ENCODE data around the gene GALNT6. TPM values are rescaled to one million over a fixed set of nuclear protein-coding genes. Genes with fewer than 3 reads are reported as not detected.

Gene GALNT6
- total RNA-seq, 6 experiments from 2014 or later: 0.55 to 3.3 (median 1.3) TPM

DNA sequence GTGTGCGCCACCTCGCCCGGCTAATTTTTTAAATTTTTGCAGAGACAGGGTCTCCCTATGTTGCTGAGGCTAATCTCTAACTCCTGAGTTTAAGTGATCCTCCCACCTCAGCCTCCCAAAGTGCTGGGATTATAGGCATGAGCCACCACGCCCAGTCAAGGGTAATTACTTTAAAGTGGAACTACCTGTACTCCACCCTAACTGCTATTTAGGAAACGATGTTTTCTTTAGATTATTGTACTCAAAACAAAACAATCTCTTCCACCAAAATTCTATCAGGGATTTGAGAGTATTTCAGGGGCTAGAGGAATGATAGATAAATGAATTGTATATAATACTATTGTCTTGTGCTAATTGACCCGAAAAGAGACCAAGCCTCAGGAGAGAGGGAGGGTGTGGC is 57.7 kb downstream of the GALNT6 start:
- no peak for DNase-seq
- no peak for ATAC-seq

DNA sequence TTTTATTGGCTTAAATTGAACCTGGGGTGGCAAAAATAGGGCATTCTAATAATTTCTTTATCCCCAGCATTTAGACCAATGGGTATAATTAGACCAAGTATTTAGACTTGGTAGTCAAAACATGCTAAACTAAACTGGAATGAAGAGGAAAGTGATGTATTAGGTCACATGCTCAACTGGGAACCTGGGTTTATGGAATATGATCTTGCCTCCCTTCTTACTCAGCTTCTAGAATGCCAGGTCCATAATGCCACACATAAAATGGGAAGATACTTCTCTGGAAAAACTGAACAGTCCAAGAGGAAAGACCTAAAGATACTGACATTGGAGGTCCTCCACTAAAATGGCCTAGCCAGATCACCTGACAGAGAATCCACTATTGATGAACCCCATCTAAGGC is 61.0 kb downstream of the GALNT6 start:
- TF ChIP-seq, protein P1, sequence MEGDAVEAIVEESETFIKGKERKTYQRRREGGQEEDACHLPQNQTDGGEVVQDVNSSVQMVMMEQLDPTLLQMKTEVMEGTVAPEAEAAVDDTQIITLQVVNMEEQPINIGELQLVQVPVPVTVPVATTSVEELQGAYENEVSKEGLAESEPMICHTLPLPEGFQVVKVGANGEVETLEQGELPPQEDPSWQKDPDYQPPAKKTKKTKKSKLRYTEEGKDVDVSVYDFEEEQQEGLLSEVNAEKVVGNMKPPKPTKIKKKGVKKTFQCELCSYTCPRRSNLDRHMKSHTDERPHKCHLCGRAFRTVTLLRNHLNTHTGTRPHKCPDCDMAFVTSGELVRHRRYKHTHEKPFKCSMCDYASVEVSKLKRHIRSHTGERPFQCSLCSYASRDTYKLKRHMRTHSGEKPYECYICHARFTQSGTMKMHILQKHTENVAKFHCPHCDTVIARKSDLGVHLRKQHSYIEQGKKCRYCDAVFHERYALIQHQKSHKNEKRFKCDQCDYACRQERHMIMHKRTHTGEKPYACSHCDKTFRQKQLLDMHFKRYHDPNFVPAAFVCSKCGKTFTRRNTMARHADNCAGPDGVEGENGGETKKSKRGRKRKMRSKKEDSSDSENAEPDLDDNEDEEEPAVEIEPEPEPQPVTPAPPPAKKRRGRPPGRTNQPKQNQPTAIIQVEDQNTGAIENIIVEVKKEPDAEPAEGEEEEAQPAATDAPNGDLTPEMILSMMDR (IDR thresholded peaks at IDR 0.05): no peak
- H3K36me3 ChIP-seq: no peaks in the 10 kb centered on the region
- no peaks in the 10 kb centered on the region for H3K4me1 ChIP-seq
- ATAC-seq (no peak), DNase-seq (no peak)
- H3K4me3 ChIP-seq: no peak overlapping the region
- no peaks in the 10 kb centered on the region for H3K27me3 ChIP-seq
- intact Hi-C loops (cut with DNase I): no loop called here
- no peak overlapping the region for H3K27ac ChIP-seq
- H3K9me3 ChIP-seq: no peaks in the 10 kb centered on the region

More for the DNA sequence above, 57.7 kb downstream of the GALNT6 start:
- Histone ChIP-seq H3K9me3 (no peaks in the 10 kb centered on the region), H3K27ac (no peak overlapping the region), H3K4me1 (no peaks in the 10 kb centered on the region), H3K4me3 (no peak overlapping the region), H3K27me3 (no peaks in the 10 kb centered on the region), H3K36me3 (no peaks in the 10 kb centered on the region)
- WGBS (ENCODE audit: insufficient coverage, low coverage, low lambda C conversion rate, missing lambda C conversion rate): 72% methylated on average over 6 of the region's 6 CpGs
- intact Hi-C loops (cut with DNase I): no loop called here
- no peak for TF ChIP-seq POLR2A (IDR thresholded peaks at IDR 0.05)
- TF ChIP-seq, protein P1 (IDR thresholded peaks at IDR 0.05): no peak

DNA sequence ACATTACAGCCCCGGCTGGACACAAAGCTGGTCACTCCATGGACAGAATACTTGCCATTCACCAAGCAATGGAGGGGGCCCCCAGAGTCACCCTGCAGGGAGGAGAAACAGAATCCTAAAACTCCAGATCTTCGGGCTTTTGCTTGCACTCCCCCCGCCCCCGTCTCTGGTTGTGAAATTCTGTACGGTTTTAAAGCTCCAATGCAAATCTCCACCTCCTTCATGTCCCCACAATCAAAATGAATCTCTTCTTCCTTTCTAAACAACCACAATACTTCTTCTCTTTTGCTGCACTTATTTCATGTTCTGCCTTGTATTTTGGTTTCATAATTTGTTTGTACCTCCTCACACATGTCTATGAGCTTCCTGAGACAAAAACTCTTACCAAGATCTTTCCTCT is 61.5 kb downstream of the GALNT6 start:
- H3K4me3 ChIP-seq: no peak overlapping the region
- H3K4me1 ChIP-seq: no peaks in the 10 kb centered on the region
- ATAC-seq (no peak), DNase-seq (no peak)
- no peaks in the 10 kb centered on the region for H3K27me3 ChIP-seq
- H3K27ac ChIP-seq: no peak overlapping the region
- intact Hi-C loops (cut with DNase I): no loop called here
- 63% methylated on average over 4 of the region's 5 CpGs for WGBS (ENCODE audit: insufficient coverage, low coverage, low lambda C conversion rate, missing lambda C conversion rate)
- H3K36me3 ChIP-seq: no peaks in the 10 kb centered on the region
- TF ChIP-seq, protein P1 (IDR thresholded peaks at IDR 0.05): no peak
- TF ChIP-seq POLR2A (IDR thresholded peaks at IDR 0.05): no peak
- H3K9me3 ChIP-seq: no peaks in the 10 kb centered on the region

DNA sequence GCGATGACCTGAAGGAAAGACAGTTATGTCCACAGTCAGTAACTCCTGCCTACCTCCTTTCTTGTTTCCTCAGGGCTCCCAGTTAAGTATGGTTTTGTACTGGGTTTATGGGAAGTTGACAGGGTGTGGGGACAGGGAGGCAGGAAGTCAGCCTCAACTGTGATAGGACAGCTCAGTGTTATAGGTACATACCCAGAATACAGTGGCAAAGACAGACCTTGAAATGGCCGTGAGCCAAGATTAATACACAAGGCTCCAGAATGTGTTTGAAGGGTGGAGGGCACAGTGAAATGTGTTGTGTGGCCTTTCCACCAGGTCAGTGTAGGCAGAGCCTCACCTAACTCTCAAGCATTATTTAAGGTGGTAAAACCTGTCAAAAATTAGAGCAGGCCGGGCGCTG is 62.6 kb downstream of the GALNT6 start:
- Histone ChIP-seq H3K4me1 (no peaks in the 10 kb centered on the region), H3K27me3 (no peaks in the 10 kb centered on the region), H3K4me3 (no peak overlapping the region), H3K9me3 (no peaks in the 10 kb centered on the region), H3K36me3 (no peaks in the 10 kb centered on the region), H3K27ac (no peak overlapping the region)
- TF ChIP-seq, protein P1 (IDR thresholded peaks at IDR 0.05): no peak
- TF ChIP-seq POLR2A (IDR thresholded peaks at IDR 0.05): no peak
- intact Hi-C loops (cut with DNase I): no loop called here
- DNase-seq: no peak
- WGBS (ENCODE audit: insufficient coverage, low coverage, low lambda C conversion rate, missing lambda C conversion rate): 80% methylated on average over 4 of the region's 4 CpGs
- no peak for ATAC-seq
